GM21447 (cell line): ENCODE data around the gene FTL.

ENCODE experiments used
- ATAC-seq: cut with Tn5 transposase; IDR thresholded peaks from one replicate; pipeline ENCODE4 v1.9.1; 2021; ENCODE audit not compliant: unreplicated experiment

FTL gene

GRCh38 chr19:48990400-48990799 is 25.3 kb downstream of the FTL start:
- no peak for ATAC-seq

DNA sequence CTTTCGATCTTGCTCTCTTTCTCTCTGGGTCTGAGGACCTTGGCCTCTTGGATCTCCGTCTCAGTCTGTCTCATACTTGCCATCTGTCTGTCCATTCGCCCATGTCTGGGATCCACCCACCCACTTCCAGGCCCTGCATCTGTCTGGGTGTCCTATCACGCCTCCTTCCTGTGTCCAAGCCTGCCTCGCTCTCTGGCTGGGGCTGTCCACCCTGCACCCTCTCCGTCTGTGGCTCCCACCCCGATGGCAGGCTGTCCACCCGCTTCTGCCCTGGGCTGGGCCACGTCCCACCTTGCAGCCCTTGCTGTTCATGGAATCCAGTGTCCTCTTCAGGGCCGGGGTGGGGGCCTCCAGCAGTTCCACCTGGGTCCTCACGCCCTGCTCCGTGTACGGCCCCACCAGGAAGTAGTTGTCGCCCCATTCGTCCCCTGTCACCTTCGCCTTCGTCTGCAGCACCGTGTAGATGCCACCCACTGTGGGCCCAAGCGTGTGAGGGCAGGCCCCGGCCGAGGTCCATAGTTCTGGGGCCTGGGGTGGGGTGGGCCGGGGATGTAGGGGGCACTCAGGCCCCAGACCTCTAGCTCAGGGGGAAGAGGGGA is 26.0 kb downstream of the FTL start:
- ATAC-seq, result no peak

GRCh38 chr19:48991873-48992580 is 26.9 kb downstream of the FTL start:
- ATAC-seq, result no peak

DNA sequence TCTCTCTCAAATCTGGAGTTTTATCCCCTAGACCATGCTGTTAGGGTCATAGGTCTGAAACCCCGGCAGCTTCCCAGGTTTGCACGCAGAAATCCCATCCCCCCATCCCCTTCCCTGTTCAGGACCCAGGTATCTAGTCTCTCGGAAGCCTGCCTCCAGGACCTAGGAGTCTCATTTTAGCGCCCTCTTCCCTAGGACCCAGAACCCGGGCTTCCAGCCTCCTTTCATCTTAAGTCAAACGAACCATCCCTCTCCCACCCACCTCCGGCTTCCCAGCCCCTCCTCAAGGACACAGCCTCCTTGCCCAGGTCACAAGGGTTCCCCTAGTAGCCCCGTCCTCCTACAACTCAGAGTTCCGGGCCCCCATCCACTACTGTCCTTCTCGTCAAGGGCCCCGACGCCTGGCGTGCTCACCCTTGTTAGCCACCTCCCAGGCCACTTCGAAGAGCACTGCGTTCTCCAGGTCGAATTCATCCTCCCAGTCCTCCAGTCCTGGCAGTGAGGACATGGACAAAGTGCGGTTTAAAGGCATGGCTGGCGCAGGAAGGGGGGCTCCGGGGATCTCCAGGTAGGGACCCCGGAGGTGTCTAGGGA is 27.6 kb downstream of the FTL start:
- peak; percentile 13 for ATAC-seq

- peak; percentile 87 for ATAC-seq
Measured at GRCh38 chr19:48993175-48994034, 28.3 kb downstream of the FTL start, which contains the start of the genes GYS1 and RUVBL2. GYS1 (minus strand) TSS chr19:48993309; CDS start chr19:48993112, 197 bp downstream. RUVBL2 (plus strand) TSS chr19:48993887; CDS start chr19:48993912, 25 bp downstream.

DNA sequence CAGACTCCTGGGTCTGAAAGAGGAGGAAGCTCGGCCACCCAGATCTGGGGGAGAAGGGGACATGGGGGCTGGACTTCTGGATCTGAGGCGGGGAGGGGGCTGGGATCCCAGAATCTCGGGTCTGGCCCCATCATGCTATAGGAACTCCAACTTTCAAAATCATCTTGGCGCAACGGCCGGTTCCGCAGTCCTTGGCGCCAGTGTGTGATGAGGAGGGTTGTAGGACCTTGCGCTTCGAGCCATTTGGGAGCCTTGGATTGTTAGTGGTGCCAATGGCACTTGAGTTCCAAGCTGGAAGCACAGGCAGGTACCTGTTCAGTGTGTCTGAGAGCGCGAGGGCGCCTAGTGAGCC is 28.9 kb downstream of the FTL start:
- ATAC-seq, result no peak

GRCh38 chr19:48997972-48998371 is 32.9 kb downstream of the FTL start:
- no peak for ATAC-seq

GRCh38 chr19:48999481-49000325 is 34.6 kb downstream of the FTL start:
- ATAC-seq, result no peak

- no peak for ATAC-seq
Measured at GRCh38 chr19:49004133-49004532, 39.0 kb downstream of the FTL start.

- no peak for ATAC-seq
Measured at GRCh38 chr19:49004964-49005614, 40.0 kb downstream of the FTL start.

- ATAC-seq, result no peak
Measured at GRCh38 chr19:49006905-49007304, 41.8 kb downstream of the FTL start.

DNA sequence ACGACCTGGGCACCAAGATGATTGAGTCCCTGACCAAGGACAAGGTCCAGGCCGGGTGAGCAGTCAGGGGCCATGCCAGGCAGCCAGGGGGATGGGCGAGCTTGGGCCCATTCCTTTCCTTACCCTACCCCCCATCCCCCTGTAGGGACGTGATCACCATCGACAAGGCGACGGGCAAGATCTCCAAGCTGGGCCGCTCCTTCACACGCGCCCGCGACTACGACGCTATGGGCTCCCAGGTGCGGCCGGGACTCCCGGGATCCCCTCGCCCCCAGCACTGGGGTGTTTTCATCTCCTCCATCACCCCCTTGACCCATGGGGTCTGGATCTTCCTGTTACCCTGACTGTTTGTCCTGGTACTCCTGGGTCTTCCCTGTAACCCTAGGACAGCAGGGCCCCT is 44.7 kb downstream of the FTL start:
- no peak for ATAC-seq

DNA sequence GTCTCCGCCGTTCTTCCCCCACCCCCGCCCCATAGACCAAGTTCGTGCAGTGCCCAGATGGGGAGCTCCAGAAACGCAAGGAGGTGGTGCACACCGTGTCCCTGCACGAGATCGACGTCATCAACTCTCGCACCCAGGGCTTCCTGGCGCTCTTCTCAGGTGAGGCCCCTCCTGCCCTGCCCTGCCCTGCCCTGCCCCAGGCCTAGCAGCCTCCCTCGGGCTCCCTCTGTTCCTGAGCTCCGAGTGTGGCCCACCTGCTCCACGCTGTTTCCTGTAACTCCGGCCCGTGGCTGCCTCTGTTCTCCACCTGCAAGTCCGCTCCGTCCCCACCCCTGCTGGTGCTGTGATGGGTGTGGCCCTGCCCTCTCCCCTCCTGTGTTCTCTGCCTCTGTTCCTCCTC is 45.3 kb downstream of the FTL start:
- ATAC-seq, result no peak

- ATAC-seq, result no peak
Measured at GRCh38 chr19:49011194-49011593, 46.1 kb downstream of the FTL start.

GRCh38 chr19:49014123-49014869 is 49.2 kb downstream of the FTL start:
- ATAC-seq, result no peak

GRCh38 chr19:49014870-49015255 is 49.8 kb downstream of the FTL start:
- no peak for ATAC-seq

GRCh38 chr19:49016067-49016839 is 51.1 kb downstream of the FTL start:
- no peak for ATAC-seq
